ENCODE results near the gene ZNF532.

GRCh38 chr18:58949031-58949430, 84.4 kb downstream of the ZNF532 start:
- TF ChIP-seq, protein P1, sequence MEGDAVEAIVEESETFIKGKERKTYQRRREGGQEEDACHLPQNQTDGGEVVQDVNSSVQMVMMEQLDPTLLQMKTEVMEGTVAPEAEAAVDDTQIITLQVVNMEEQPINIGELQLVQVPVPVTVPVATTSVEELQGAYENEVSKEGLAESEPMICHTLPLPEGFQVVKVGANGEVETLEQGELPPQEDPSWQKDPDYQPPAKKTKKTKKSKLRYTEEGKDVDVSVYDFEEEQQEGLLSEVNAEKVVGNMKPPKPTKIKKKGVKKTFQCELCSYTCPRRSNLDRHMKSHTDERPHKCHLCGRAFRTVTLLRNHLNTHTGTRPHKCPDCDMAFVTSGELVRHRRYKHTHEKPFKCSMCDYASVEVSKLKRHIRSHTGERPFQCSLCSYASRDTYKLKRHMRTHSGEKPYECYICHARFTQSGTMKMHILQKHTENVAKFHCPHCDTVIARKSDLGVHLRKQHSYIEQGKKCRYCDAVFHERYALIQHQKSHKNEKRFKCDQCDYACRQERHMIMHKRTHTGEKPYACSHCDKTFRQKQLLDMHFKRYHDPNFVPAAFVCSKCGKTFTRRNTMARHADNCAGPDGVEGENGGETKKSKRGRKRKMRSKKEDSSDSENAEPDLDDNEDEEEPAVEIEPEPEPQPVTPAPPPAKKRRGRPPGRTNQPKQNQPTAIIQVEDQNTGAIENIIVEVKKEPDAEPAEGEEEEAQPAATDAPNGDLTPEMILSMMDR (IDR thresholded peaks at IDR 0.05): no peak
- TF ChIP-seq POLR2A (IDR thresholded peaks at IDR 0.05): no peak
